Measurements from ENCODE around the gene AKAP12.

AKAP12 gene

GRCh38 chr6:151232899-151233298, 6.9 kb upstream of the AKAP12 start:
- no peak for FAIRE-seq
- DNase-seq (ENCODE audit: insufficient read length, low spot score) = no peak

- no peak for DNase-seq (ENCODE audit: insufficient read length, low spot score)
- FAIRE-seq = no peak
Measured at GRCh38 chr6:151233731-151234130, 6.0 kb upstream of the AKAP12 start.

DNA sequence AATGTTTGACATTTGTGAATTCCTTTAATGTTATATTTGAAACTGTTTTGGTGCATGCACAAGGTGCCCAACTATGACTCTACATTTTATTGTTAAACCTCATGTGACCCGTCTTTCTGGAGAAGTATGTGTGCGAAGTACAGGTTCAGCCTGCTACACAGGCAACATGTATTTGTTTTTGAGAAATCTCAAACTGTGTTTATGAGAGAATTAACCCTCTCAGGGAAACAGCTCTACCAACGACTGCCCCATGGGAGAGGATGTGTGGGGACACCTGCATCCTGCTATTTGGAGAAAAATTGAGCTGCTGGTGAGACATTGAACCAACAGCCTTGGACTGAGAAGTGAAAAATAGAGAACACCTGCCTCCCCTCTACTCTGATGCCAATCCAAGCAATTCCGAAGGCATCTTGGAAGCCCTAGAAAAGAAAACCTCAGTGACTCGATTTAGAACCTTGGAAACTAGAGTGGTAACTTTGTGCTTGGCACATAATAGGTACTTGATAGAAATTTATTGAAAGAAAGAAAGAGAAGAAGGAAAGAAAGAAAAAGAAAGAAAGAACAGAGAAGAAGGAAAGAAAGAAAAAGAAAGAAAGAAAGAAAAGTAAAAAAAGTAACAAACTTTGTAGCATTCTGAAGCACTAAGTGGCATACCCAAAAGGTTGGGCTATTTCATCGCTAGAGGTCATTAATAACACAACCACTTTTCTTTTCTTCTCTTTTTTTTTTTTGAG, 2.9 kb upstream of the AKAP12 start:
- DNase-seq (ENCODE audit: insufficient read length, low spot score) (no peak), FAIRE-seq (no peak)

DNA sequence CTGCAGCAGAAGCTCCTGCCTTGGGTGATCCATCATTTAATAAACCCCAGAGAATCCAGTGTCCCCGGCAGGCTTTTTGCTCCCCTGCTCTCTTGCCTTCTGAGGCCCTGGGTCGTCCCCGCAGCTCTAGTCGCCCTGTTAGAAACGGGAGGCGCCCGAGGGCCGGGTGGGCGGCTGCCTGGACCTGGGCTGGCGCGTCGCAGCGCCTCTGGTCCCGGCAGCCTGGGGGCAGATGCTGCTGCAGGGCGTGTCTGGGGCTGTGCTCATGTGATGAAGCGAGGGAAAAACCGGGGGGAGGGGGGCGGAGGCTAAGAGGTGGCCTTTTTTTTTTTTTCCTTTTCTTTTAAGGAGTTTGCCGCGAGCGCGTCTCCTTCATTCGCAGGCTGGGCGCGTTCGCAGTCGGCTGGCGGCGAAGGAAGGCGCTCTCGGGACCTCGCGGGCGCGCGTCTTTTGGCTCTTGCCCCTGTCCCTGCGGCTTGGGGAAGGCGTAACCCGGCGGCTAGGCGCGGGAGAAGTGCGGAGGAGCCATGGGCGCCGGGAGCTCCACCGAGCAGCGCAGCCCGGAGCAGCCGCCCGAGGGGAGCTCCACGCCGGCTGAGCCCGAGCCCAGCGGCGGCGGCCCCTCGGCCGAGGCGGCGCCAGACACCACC, 394 bp downstream of the AKAP12 start:
- DNase-seq (ENCODE audit: insufficient read length, low spot score) = peak; percentile 69
- FAIRE-seq = no peak

GRCh38 chr6:151240791-151241642, 1.2 kb downstream of the AKAP12 start:
- DNase-seq (ENCODE audit: insufficient read length, low spot score) (peak; percentile 30), FAIRE-seq (no peak)

GRCh38 chr6:151241853-151242252, 2.1 kb downstream of the AKAP12 start:
- FAIRE-seq (no peak), DNase-seq (ENCODE audit: insufficient read length, low spot score) (no peak)

DNA sequence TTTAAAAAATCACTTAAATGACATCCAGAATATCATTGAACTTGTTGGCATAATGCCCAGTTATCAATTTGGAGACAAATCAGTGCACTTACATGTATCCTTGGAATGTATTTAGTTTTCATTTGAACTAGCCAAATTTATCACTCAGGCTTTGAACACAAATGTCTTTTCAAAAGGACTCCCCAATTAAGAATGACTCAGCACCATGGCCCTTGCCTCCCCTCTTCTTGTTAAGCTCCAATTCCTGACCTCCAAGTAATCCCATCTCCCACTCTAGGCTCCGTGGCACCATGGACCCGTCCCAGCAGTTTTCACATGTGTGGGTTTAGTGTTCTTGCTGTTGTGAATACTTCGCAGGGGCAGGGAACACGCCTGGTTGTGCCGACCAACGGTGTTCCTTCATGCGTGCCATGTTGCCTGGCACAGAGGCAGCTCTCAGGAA, 2.7 kb downstream of the AKAP12 start:
- FAIRE-seq = no peak

GRCh38 chr6:151243481-151243880, 3.7 kb downstream of the AKAP12 start:
- FAIRE-seq (no peak), DNase-seq (ENCODE audit: insufficient read length, low spot score) (no peak)

More for the DNA sequence above, 2.7 kb downstream of the AKAP12 start:
- DNase-seq (ENCODE audit: insufficient read length, low spot score) = no peak

DNA sequence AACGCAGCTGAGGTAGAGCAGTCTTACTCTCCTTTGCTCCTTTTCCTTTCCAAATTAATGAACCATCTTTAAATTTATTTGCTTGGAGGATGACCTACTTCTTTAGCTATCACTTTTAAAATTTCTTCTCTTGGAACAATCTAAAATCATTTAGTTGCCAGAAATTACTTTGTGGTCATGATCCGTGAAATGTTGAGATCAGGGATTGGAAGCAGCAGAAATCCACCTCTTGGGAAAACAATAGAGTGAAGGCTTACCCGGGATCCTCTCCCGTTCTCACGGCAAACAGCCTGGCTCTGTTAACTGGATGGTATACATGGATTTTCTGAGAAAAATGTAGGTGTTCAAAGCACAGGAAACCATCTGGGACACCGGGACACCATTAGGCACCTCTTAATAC, 7.7 kb downstream of the AKAP12 start:
- DNase-seq (ENCODE audit: insufficient read length, low spot score) (no peak), FAIRE-seq (no peak)

GRCh38 chr6:151248295-151248694, 8.5 kb downstream of the AKAP12 start:
- no peak for DNase-seq (ENCODE audit: insufficient read length, low spot score)
- no peak for FAIRE-seq

DNA sequence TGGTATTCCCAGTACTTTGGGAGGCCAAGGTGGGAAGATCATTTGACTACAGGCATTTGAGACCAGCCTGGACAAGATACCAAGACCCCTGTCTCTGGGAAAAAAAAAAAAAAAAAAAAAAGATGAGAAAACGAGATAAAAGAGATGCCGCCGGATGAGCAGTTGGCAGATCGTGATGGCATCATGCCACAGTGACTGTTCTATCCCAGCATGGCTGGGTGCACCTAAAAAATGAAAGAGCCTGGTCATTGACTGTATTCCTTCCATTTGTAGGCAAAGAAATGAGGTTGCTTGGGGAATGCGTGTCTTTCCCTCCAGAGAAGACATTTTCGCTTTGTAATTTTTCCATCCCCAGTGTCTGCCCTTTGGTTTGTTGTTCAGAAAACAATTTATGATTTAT, 12.9 kb downstream of the AKAP12 start:
- FAIRE-seq (no peak), DNase-seq (ENCODE audit: insufficient read length, low spot score) (no peak)

- peak; percentile 67 for DNase-seq (ENCODE audit: insufficient read length, low spot score)
- peak; percentile 72 for FAIRE-seq
Measured at GRCh38 chr6:151254451-151255081, 14.8 kb downstream of the AKAP12 start.

DNA sequence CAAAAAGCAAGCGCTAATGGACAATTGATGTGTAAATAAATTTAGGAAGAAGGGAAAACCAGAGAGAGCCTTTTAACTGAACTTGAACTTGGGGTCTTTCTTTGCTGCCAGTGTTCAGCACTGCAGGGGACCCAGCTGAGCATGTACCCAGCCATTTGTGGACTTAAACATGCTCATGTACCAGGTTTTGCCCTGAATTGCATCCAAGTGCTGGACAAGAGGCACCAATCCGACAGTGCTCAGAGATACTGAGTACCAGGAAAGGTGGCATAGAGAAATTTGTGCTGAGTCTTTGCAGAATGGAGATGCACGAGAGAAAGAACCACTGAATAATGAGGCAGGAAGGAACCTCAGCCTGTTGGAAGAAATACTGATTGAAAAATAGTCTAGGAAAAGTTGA, 16.0 kb downstream of the AKAP12 start:
- FAIRE-seq (no peak), DNase-seq (ENCODE audit: insufficient read length, low spot score) (no peak)

GRCh38 chr6:151257985-151258445, 18.2 kb downstream of the AKAP12 start:
- FAIRE-seq (no peak), DNase-seq (ENCODE audit: insufficient read length, low spot score) (no peak)

- no peak for FAIRE-seq
- no peak for DNase-seq (ENCODE audit: insufficient read length, low spot score)
Measured at GRCh38 chr6:151260205-151260604, 20.4 kb downstream of the AKAP12 start.

DNA sequence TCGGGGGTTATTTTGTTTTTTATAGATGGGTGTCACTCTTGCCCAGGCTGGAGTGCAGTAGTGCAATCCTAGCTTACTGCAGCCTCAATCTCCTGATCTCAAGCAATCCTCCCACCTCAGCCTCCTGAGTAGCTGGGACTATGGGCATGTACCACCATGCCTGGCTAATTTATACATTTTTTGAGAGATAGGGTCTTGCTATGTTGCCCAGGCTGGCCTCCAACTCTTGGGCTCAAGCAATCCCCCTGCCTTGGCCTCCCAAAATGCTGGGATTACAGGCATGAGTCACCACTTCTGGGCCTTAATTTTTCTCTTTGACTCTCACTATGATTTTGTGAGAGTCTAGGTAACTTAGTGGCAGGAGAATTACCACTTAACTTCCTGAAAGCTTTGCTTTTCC, 23.3 kb downstream of the AKAP12 start:
- DNase-seq (ENCODE audit: insufficient read length, low spot score) = no peak
- no peak for FAIRE-seq

DNA sequence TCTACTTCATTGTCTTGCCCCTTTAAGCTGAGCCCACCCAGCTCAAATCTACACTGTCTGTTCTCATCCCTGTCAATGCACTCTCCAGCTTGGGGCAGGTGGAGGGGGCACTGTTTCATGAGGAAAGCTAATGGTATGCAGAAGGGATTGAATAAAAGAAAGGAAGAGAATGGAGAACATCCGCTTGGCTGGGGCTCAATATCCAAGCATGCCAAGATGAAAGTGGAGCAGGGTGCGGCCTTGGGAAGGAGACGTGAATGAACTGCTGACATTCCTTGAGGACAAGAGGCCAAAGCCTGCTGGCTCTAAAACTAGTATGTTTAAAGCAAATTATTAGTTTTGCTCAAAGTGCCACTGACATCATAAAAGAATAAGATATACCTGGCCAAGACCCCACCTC, 24.2 kb downstream of the AKAP12 start:
- DNase-seq (ENCODE audit: insufficient read length, low spot score) (no peak), FAIRE-seq (no peak)

DNA sequence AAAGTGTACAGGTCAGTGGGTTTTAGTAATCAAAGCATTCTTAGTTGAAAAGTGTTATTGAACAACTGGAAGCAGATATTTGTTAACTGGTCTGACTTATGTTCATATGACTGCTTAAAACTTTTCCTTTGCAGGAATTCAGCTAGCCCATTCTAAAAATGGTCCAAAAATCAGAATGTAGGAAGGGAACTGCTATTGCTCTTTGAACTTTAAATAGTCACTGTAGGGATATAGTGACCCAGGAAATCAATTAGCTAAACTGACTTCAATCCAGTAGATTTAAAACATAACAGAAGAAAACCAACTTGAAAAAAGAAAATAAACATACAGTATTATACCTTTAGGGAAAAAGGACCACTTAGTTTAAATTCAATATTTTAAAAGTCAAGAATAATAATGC, 25.5 kb downstream of the AKAP12 start:
- DNase-seq (ENCODE audit: insufficient read length, low spot score) (no peak), FAIRE-seq (no peak)

DNA sequence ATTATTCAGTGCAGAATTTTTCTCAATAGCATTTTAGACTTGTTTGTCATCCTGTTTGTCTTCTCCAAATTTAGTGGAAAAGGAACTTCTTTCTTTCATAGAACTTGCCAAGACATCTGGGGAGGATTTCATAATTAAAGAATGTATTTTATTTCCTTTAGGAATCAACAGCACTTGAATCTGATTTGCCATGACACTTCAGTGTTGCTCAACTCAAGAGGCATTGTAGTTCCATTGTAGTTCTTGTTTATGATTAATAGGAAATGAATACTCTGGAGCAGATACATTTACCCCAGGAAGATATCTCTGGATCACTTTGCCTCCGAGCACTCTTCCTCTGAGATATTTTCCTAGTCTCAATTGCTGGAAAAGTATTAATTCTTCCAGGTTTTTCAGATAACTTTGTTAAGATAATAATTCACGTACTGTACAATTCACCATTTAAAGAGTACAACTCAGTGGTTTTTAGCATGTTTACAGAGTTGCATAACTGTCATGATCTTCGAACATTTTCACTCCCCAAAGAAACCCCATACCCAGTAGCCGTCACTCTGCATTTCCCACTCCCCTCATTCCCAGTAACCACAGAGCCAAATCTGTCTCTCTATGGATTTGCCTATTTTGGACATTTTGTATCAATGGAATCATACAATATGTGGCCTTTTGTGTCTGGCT, 29.7 kb downstream of the AKAP12 start:
- DNase-seq (ENCODE audit: insufficient read length, low spot score) (no peak), FAIRE-seq (no peak)

DNA sequence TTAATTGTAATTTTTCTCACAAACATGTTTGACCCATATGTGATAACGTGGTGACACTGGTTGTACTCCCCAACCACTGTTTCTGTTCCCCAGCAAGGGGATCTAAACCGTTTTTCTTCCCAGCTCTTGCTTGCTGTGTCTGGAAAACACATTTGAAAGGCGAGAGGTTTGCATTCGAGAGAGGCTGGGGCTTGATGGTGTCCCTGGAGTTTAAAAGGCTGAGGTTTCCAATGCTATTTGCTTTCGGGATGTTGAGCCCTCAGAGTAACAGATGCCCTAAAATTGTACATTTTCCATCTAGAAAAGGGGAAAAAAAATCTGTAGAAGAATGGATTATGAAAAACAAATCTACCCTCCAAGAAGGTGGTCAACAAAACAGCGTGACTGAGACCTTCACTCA, 35.4 kb downstream of the AKAP12 start:
- FAIRE-seq (no peak), DNase-seq (ENCODE audit: insufficient read length, low spot score) (no peak)
